ENCODE data around the gene TAF12.
"Not testable (repeated sequence)": the region's sequence is repeated elsewhere in the genome, so short reads cannot be mapped to it uniquely, and the experiment has no call there.

TAF12 gene

DNA sequence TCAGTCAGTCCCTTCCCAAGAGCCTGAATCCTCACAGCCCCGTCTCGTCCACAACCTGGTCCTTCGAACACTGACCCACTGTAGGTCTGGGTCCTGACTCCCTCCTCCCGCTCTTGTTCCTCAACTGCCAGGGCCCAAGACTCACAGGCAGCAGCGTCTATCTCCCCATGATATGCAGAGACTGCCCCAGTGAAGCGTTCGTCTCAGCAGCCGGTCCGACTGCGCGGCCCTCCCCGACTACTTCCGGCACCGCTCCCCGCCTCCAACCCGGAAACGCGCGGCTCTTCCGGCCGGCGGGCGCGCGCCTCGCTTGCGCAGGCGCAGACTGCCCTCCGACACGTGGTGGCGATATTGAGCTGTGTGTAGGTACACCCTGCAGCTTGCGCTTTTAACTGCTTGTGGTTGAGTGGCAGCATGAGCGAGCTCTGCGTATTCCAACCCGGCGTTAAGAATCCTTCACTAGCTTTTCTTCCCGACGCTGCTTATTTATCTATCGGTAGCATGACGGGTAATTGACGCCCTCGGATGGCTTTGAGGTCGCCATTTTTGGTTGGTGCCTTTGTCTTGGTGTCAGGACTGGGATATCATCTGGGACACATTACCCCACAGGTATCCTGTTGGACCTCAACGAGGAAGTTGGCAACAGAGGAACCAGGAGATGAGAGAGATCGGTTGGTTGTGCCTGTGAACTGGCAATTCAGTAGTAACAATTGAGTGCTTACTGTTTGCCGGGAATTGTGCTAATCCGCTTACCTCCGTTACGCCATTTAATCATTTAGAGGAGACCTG is at the start of gene TAF12:
Gene TAF12, minus strand, starts transcription at position 221 of the 789 bp plus-strand sequence. CDS start 20,986 bp downstream, outside the sequence.
- peak; percentile 89 for DNase-seq

- not testable (repeated sequence) for DNase-seq
Observed at GRCh38 chr1:28691627-28692026, 48.8 kb upstream of the TAF12 start.

DNA sequence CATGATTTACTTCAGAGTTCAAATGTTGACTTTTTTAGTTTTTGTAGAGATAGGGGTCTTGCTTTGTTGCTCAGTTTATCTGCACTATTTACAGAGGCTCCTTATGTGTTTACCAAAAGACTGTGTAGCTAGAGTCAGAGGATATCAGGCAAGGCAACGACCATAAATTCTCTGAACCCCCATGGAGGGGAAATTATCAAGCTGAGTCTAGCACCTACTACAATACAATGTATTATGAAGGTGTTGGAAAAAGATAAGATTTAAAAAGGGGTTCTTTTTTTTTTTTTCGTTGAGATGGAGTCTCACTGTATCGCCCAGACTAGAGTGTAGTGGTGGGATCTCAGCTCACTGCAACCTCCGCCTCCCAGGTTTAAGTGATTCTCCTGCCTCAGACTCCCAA is 42.1 kb upstream of the TAF12 start:
- no peak for DNase-seq

- DNase-seq: no peak
Observed at GRCh38 chr1:28682840-28683239, 40.0 kb upstream of the TAF12 start.

DNA sequence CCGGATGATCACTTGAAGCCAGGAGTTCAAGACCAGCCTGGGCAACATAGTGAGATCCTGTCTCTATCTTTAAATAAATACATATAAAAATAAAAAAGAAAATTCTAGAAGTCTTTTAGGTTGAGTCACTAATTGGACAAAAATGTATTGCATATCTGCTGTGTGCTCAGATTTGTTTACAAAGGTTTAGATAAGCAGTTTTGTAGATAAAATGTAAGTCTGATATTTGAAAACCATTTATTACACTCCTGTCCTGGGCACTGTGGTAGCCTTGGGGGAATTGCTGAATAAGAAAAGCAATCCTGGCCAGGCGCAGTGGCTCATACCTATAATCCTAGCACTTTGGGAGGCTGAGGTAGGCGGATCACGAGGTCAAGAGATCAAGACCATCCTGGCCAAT is 37.3 kb upstream of the TAF12 start:
- no peak for DNase-seq

- DNase-seq: no peak
Observed at GRCh38 chr1:28675924-28676257, 33.0 kb upstream of the TAF12 start.

- DNase-seq: not testable (repeated sequence)
Observed at GRCh38 chr1:28672971-28673370, 30.1 kb upstream of the TAF12 start.

GRCh38 chr1:28671254-28671780 is 28.4 kb upstream of the TAF12 start:
- no peak for DNase-seq

GRCh38 chr1:28668956-28669723 is 26.3 kb upstream of the TAF12 start:
- peak; percentile 80 for DNase-seq

GRCh38 chr1:28668191-28668955 is 25.5 kb upstream of the TAF12 start, which contains the start of gene GMEB1:
Gene GMEB1, plus strand, starts transcription at chr1:28668784. Its CDS starts 14,829 bp downstream, at chr1:28683613.
- DNase-seq: peak; percentile 84

DNA sequence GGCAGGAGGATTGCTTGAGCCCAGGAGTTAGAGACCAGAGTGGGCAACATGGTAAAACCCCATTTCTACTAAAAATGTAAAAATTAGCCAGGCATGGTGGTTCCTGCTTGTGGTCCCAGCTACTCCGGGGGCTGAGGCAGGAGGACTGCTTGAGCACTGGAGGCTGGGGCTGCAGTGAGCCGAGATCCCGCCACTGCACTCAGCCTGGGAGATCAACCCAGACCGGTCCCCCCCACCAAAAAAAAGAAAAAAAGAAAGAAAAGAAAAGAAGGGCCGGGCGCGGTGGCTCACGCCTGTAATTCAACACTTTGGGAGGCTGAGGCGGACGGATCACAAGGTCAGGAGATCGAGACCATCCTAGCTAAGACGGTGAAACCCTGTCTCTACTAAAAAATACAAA is 23.9 kb upstream of the TAF12 start:
- no peak for DNase-seq

DNA sequence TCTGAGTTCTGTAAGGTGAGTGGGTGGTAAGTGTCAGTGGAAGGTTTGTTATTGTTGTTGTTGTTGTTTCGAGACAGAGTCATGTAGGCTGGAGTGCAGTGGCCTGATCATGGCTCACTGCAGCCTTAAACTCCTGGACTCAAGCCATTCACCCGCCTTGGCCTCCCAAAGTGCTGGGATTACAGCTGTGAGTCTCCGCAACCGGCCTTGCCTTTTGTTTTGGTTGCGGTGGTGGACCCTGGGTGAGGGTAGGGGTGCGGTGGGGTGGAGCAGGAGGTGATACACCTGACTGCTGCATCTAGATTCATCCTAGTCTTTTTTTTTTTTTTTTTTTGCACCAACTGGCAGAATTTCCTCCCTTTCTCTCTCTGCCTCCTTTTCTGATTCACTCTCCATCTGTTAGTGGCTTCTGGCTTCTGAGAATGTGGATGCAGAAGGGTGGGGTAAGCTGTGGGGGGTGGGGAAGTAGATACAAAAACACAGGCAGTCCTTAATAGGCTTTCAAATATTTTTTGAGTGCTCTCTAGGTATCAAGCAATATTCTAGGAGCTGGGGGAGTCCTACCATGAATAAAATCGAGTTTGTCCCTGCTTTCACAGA is 21.1 kb upstream of the TAF12 start:
- no peak for DNase-seq

DNA sequence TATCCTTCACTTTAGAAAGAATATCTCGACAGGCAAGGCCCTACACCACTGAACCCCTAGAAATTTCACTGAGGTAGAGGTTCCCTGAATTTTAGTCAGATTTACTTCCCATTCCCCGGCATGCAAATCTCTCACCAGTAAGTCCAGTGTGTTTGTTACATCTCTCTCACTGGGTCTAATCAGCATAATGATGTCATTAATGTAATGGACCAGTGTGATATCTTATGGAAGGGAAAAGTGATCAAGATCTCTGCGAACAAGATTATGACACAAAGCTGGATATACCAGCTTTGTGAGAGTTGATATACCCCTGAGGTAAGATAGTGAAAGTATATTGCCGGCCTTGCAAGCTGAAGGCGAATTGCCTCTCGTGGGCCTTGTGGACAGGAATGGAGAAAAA is 13.5 kb upstream of the TAF12 start:
- DNase-seq: no peak

DNA sequence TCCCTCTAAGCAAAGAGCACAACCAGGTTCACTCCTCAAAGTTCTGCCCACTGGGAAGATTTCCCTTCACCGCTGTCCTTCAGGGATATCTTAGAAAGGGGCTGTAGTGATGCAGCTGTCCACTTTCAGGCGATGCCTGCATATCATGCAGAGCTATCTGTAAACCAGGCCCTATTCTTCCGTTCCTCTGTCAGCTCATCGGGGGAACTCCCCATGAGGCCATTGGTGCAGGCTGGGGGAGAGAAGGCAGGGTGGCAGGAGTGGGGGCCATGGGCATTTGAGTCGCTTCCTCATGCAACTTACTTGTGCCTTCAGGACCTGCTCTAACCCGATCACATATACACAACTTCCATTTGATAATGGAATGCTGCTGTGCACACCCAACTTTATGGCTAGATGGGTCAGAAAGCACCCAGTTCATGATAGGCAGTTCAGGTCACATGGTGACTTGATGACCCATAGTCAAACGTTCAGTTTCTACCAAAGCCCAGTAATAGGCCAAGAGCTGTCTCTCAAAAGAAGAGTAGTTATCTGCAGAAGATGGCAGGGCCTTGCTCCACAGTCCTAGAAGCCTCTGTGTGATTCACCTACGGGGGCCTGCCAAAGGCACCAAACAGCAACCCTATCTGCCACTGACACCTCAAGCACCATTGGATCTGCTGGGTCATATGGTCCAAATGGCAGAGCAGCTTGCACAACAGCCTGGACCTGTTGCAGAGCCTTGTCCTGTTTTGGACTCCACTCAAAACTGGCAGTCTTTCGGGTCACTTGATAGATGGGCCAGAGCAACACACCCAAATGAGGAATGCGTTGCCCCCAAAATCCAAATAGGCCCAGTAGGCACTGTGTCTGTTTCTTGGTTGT is 12.8 kb upstream of the TAF12 start:
- DNase-seq: not testable (repeated sequence)

- peak; percentile 23 for DNase-seq
Observed at GRCh38 chr1:28653870-28654269, 11.0 kb upstream of the TAF12 start.

GRCh38 chr1:28653063-28653462 is 10.2 kb upstream of the TAF12 start:
- DNase-seq: not testable (repeated sequence)

DNA sequence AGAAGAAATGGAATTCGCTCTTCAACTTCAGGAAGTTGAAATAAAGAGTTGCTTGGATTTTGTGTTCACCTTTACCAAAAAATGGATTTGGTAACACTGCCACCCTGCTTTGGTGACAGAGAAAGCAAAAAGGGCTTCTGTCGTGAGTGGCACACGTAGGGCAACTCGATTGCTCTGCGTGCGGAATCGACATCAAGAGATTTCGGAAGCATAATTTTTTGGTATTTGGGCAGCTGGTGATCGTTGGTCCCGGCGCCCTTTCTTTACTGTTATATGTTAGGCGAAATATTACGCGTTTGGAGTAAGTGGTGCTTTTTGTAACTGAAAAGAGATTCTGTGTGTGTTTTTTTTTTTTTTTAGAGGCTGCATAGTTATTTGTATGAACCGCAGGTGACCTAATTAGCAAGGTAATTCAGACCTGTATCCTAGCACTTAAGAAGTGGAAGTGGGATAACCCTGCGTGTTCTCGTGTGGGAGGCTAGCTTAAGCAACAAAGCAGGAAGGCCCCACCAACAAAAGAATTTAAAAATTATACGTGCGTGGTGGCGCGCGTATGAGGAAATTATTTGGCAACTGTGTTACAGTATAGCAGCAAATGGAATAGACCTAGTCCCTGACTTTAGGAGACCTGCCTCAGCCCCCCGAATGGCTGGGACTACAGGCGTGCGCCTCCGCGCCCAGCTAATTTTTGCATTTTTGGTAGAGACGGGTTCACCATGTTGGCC is 5.8 kb upstream of the TAF12 start, which contains the start of gene RNU11:
Gene RNU11, plus strand, starts transcription at position 127 of the 725 bp plus-strand sequence.
- DNase-seq: peak; percentile 94

DNA sequence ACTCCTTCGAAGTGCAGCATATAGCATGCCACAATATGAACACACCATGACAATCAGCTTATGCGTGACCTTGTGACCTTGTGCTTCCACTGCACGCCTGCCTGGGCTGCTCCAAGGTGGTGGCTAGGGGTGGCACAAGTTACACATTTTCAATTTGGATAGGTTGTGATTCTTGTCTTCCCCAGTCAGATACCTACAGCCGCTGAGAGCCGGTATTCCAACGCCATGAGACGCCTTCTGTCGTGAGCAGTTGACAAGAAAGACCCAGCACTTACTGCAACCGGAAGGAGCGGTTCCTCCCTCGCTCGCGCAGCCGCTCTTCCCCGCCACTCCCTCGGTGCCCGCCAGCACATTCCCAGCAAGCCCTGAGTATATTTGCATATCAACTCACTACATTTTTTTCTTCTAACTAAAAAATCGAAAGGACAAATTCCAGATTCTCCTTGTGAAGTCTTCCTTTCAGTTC is 5.2 kb upstream of the TAF12 start:
- peak; percentile 85 for DNase-seq

GRCh38 chr1:28646040-28646439 is 3.2 kb upstream of the TAF12 start:
- no peak for DNase-seq

GRCh38 chr1:28645406-28645805 is 2.5 kb upstream of the TAF12 start:
- DNase-seq: not testable (repeated sequence)

DNA sequence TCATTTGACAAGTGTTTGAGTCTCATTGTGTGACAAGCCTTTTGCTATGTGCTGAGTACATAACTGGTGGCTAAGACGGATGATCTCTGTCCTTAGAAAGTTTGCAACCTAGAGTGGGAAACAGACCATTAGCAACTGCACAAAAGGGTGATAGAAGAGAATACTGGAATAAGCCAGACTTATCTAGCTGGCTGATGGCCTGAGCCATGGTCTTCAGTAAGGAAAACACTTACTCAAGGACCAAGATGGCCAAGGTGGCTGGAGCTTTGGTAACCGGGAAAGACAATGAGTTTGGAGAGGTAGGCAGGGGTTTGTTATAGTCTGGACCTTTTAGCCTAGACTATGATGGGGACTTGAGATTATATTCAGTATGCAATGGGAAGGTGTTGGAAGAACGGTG is 1.6 kb upstream of the TAF12 start:
- no peak for DNase-seq
